HG03469 (cell line): ENCODE results near the gene GABBR2.

Experiments used
- ATAC-seq: cut with Tn5 transposase; IDR thresholded peaks from one replicate; pipeline ENCODE4 v1.9.1; 2021; ENCODE audit warnings: mild to moderate bottlenecking, moderate library complexity, moderate number of reproducible peaks; ENCODE audit not compliant: unreplicated experiment

GABBR2 gene

GRCh38 chr9:98315551-98316060 is 393.1 kb downstream of the GABBR2 start:
- ATAC-seq: peak; percentile 51

- ATAC-seq: no peak
Observed at GRCh38 chr9:98315067-98315453, 393.7 kb downstream of the GABBR2 start.

GRCh38 chr9:98314381-98315066 is 394.2 kb downstream of the GABBR2 start:
- no peak for ATAC-seq

GRCh38 chr9:98312365-98312764 is 396.4 kb downstream of the GABBR2 start:
- no peak for ATAC-seq

GRCh38 chr9:98311541-98311940 is 397.2 kb downstream of the GABBR2 start:
- ATAC-seq: no peak

- no peak for ATAC-seq
Observed at GRCh38 chr9:98310752-98311392, 397.9 kb downstream of the GABBR2 start.

GRCh38 chr9:98306384-98307145 is 402.2 kb downstream of the GABBR2 start:
- ATAC-seq: no peak

- ATAC-seq: no peak
Observed at GRCh38 chr9:98304381-98304780, 404.4 kb downstream of the GABBR2 start.

- ATAC-seq: no peak
Observed at GRCh38 chr9:98303633-98304125, 405.1 kb downstream of the GABBR2 start.

- no peak for ATAC-seq
Observed at GRCh38 chr9:98302938-98303632, 405.6 kb downstream of the GABBR2 start.

- no peak for ATAC-seq
Observed at GRCh38 chr9:98302150-98302549, 406.6 kb downstream of the GABBR2 start.

GRCh38 chr9:98300611-98301010 is 408.1 kb downstream of the GABBR2 start:
- ATAC-seq: no peak

- no peak for ATAC-seq
Observed at GRCh38 chr9:98298476-98298875, 410.3 kb downstream of the GABBR2 start.

- ATAC-seq: no peak
Observed at GRCh38 chr9:98295824-98296223, 412.9 kb downstream of the GABBR2 start.

- ATAC-seq: no peak
Observed at GRCh38 chr9:98291820-98292219, 416.9 kb downstream of the GABBR2 start.

GRCh38 chr9:98290411-98290810 is 418.3 kb downstream of the GABBR2 start:
- no peak for ATAC-seq

- ATAC-seq: no peak
Observed at GRCh38 chr9:98289614-98290201, 419.0 kb downstream of the GABBR2 start.

- no peak for ATAC-seq
Observed at GRCh38 chr9:98288881-98289280, 419.9 kb downstream of the GABBR2 start.

- no peak for ATAC-seq
Observed at GRCh38 chr9:98287384-98287783, 421.4 kb downstream of the GABBR2 start.

- no peak for ATAC-seq
Observed at GRCh38 chr9:98285446-98285845, 423.3 kb downstream of the GABBR2 start.

GRCh38 chr9:98284754-98285153 is 424.0 kb downstream of the GABBR2 start:
- ATAC-seq: no peak
